ENCODE results near the gene HOXA13.

Gene HOXA13

GRCh38 chr7:27207348-27207985 lies 7.6 kb upstream of the HOXA13 start:
- no peak for DNase-seq (ENCODE audit: low read depth in 2 of 2)

- DNase-seq (ENCODE audit: low read depth in 2 of 2): no peak
These were observed 5.7 kb upstream of the HOXA13 start for GRCh38 chr7:27205325-27206280.

- DNase-seq (ENCODE audit: low read depth in 2 of 2): no peak
These were observed 5.0 kb upstream of the HOXA13 start for GRCh38 chr7:27204851-27205322.

GRCh38 chr7:27203964-27204594 lies 4.2 kb upstream of the HOXA13 start:
- no peak for DNase-seq (ENCODE audit: low read depth in 2 of 2)

- DNase-seq (ENCODE audit: low read depth in 2 of 2): no peak
These were observed 3.6 kb upstream of the HOXA13 start for GRCh38 chr7:27203365-27203953.

GRCh38 chr7:27202862-27203134 lies 2.9 kb upstream of the HOXA13 start:
- DNase-seq (ENCODE audit: low read depth in 2 of 2): no peak

GRCh38 chr7:27202018-27202861 lies 2.3 kb upstream of the HOXA13 start:
- no peak for DNase-seq (ENCODE audit: low read depth in 2 of 2)

GRCh38 chr7:27201580-27202017 lies 1.7 kb upstream of the HOXA13 start:
- DNase-seq (ENCODE audit: low read depth in 2 of 2): no peak

GRCh38 chr7:27200761-27201579 lies 1.1 kb upstream of the HOXA13 start:
- no peak for DNase-seq (ENCODE audit: low read depth in 2 of 2)

- no peak for DNase-seq (ENCODE audit: low read depth in 2 of 2)
These were observed 755 bp downstream of the HOXA13 start for GRCh38 chr7:27198871-27199801.

- DNase-seq (ENCODE audit: low read depth in 2 of 2): no peak
These were observed 1.6 kb downstream of the HOXA13 start for GRCh38 chr7:27198138-27198841.

GRCh38 chr7:27197137-27198042 lies 2.5 kb downstream of the HOXA13 start:
- DNase-seq (ENCODE audit: low read depth in 2 of 2): no peak

- peak; percentile 64 to 77 for DNase-seq (ENCODE audit: low read depth in 2 of 2)
These were observed 3.6 kb downstream of the HOXA13 start for GRCh38 chr7:27196287-27196767.

GRCh38 chr7:27194686-27195379 lies 5.1 kb downstream of the HOXA13 start:
- DNase-seq (ENCODE audit: low read depth in 2 of 2): no peak

- DNase-seq (ENCODE audit: low read depth in 2 of 2): no peak
These were observed 5.9 kb downstream of the HOXA13 start for GRCh38 chr7:27194002-27194352.

- DNase-seq (ENCODE audit: low read depth in 2 of 2): no peak
These were observed 6.4 kb downstream of the HOXA13 start for GRCh38 chr7:27193335-27194001.
